ENCODE data around the gene ULK4.

Gene ULK4

GRCh38 chr3:41297750-41298149 is 664.2 kb downstream of the ULK4 start:
- H3K79me2 ChIP-seq (ENCODE audit: control insufficient read depth, insufficient read depth, low read length) = no peaks in the 10 kb centered on the region

DNA sequence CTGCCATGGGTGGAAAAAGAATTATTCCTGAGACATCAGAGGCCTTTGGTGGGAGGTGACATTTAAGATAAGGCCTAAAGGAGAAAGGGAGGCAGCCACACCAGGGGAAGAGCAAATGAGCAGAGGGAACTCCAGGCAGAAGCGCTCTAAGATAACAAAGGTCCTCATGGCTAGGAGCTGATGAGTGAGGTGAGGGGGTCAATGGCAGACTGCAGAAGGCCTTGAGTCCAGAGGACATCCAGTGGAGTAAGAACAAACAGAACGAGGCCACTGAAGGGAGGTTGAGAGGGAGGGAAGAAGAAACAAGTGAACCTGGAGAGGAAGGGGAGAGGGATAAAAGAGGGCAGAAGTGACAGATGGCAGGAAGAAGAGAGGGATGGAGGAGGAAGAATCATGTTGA is 665.3 kb downstream of the ULK4 start:
- no peak overlapping the region for H2BK15ac ChIP-seq (replicated peaks; ENCODE audit: low read depth)
- no peak overlapping the region for H2AK5ac ChIP-seq (ENCODE audit: low read length)
- no peak overlapping the region for H2BK5ac ChIP-seq (ENCODE audit: low read length)
- H3K27ac ChIP-seq (ENCODE audit: low read depth, low read length) = no peak overlapping the region
- H3K9ac ChIP-seq (ENCODE audit: low read length) = no peak overlapping the region
- no peak overlapping the region for H4K5ac ChIP-seq (ENCODE audit: low read length)
- H2BK120ac ChIP-seq (ENCODE audit: low read depth, low read length) = no peak overlapping the region
- no peak overlapping the region for H3K18ac ChIP-seq (ENCODE audit: low read length)
- H3K79me1 ChIP-seq (ENCODE audit: low read length) = no peaks in the 10 kb centered on the region
- WGBS (ENCODE audit: extremely low coverage, insufficient coverage, low lambda C conversion rate) = no CpG with 5 or more reads among the region's 2 CpGs
- H3K27me3 ChIP-seq (ENCODE audit: insufficient read depth, low read length, poor library complexity) = no peaks in the 10 kb centered on the region
- no peak overlapping the region for H3K4me2 ChIP-seq (ENCODE audit: low read length)
- H4K8ac ChIP-seq (ENCODE audit: low read depth, low read length) = no peak overlapping the region
- no peaks in the 10 kb centered on the region for H3K79me2 ChIP-seq (ENCODE audit: control insufficient read depth, insufficient read depth, low read length)
- no peak overlapping the region for H3K4ac ChIP-seq (ENCODE audit: low read depth, low read length)
- H3K36me3 ChIP-seq (ENCODE audit: control insufficient read depth, insufficient read depth, low read length) = no peaks in the 10 kb centered on the region
- H3K23ac ChIP-seq (ENCODE audit: low read length) = no peak overlapping the region
- no peak overlapping the region for H3K56ac ChIP-seq (ENCODE audit: low read length)
- no peak for DNase-seq
- H3K4me3 ChIP-seq (ENCODE audit: low read length) = no peak overlapping the region
- no peaks in the 10 kb centered on the region for H3K4me1 ChIP-seq (ENCODE audit: control insufficient read depth, low read depth, low read length)

More at GRCh38 chr3:41297750-41298149, 664.2 kb downstream of the ULK4 start:
- no peak overlapping the region for H2BK5ac ChIP-seq (ENCODE audit: low read length)
- no peak overlapping the region for H3K4ac ChIP-seq (ENCODE audit: low read depth, low read length)
- no peaks in the 10 kb centered on the region for H3K79me1 ChIP-seq (ENCODE audit: low read length)
- no peak overlapping the region for H2BK120ac ChIP-seq (ENCODE audit: low read depth, low read length)
- H3K23ac ChIP-seq (ENCODE audit: low read length) = no peak overlapping the region
- no peaks in the 10 kb centered on the region for H3K4me1 ChIP-seq (ENCODE audit: control insufficient read depth, low read depth, low read length)
- H3K27me3 ChIP-seq (ENCODE audit: insufficient read depth, low read length, poor library complexity) = no peaks in the 10 kb centered on the region
- H2AK5ac ChIP-seq (ENCODE audit: low read length) = no peak overlapping the region
- no peak overlapping the region for H3K9ac ChIP-seq (ENCODE audit: low read length)
- no peak overlapping the region for H3K18ac ChIP-seq (ENCODE audit: low read length)
- no peak overlapping the region for H3K27ac ChIP-seq (ENCODE audit: low read depth, low read length)
- no peak overlapping the region for H4K8ac ChIP-seq (ENCODE audit: low read depth, low read length)
- WGBS (ENCODE audit: extremely low coverage, insufficient coverage, low lambda C conversion rate) = no CpG with 5 or more reads among the region's 1 CpG
- DNase-seq = no peak
- H3K56ac ChIP-seq (ENCODE audit: low read length) = no peak overlapping the region
- H3K4me3 ChIP-seq (ENCODE audit: low read length) = no peak overlapping the region
- H4K5ac ChIP-seq (ENCODE audit: low read length) = no peak overlapping the region
- H2BK15ac ChIP-seq (replicated peaks; ENCODE audit: low read depth) = no peak overlapping the region
- no peaks in the 10 kb centered on the region for H3K36me3 ChIP-seq (ENCODE audit: control insufficient read depth, insufficient read depth, low read length)
- H3K4me2 ChIP-seq (ENCODE audit: low read length) = no peak overlapping the region

DNA sequence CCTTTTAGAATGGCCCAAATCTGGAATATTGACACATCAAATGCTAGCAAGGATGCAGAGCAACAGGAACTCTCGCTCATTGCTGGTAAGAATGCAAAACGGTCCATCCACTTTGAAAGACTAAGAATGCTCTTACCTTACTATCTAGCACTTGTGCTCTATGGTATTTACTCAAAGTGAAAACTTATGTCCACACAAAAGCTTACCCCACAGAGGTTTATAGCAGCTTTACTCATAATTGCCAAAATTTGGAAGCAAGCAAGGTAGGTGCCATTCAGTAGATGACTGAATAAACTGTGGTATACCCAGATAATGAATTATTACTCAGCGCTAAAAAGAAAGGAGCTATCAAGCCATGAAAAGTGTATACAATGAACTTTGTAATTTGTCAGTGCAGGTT is 666.2 kb downstream of the ULK4 start:
- Histone ChIP-seq H3K23ac (ENCODE audit: low read length) (no peak overlapping the region), H3K27ac (ENCODE audit: low read depth, low read length) (no peak overlapping the region), H3K4me2 (ENCODE audit: low read length) (no peak overlapping the region), H2BK5ac (ENCODE audit: low read length) (no peak overlapping the region), H3K18ac (ENCODE audit: low read length) (no peak overlapping the region), H3K79me1 (ENCODE audit: low read length) (no peaks in the 10 kb centered on the region), H3K4me3 (ENCODE audit: low read length) (no peak overlapping the region), H2AK5ac (ENCODE audit: low read length) (no peak overlapping the region), H4K8ac (ENCODE audit: low read depth, low read length) (no peak overlapping the region), H3K9ac (ENCODE audit: low read length) (no peak overlapping the region), H3K4ac (ENCODE audit: low read depth, low read length) (no peak overlapping the region), H3K56ac (ENCODE audit: low read length) (no peak overlapping the region), H2BK15ac (replicated peaks; ENCODE audit: low read depth) (no peak overlapping the region), H2BK120ac (ENCODE audit: low read depth, low read length) (no peak overlapping the region), H4K5ac (ENCODE audit: low read length) (no peak overlapping the region), H3K79me2 (ENCODE audit: control insufficient read depth, insufficient read depth, low read length) (no peaks in the 10 kb centered on the region), H3K36me3 (ENCODE audit: control insufficient read depth, insufficient read depth, low read length) (no peaks in the 10 kb centered on the region), H3K4me1 (ENCODE audit: control insufficient read depth, low read depth, low read length) (no peaks in the 10 kb centered on the region), H3K27me3 (ENCODE audit: insufficient read depth, low read length, poor library complexity) (no peaks in the 10 kb centered on the region)
- no peak for DNase-seq
- no CpG with 5 or more reads among the region's 3 CpGs for WGBS (ENCODE audit: extremely low coverage, insufficient coverage, low lambda C conversion rate)

- no peaks in the 10 kb centered on the region for H3K36me3 ChIP-seq (ENCODE audit: control insufficient read depth, insufficient read depth, low read length)
- H2BK5ac ChIP-seq (ENCODE audit: low read length) = no peak overlapping the region
- H3K27me3 ChIP-seq (ENCODE audit: insufficient read depth, low read length, poor library complexity) = no peaks in the 10 kb centered on the region
- H3K79me2 ChIP-seq (ENCODE audit: control insufficient read depth, insufficient read depth, low read length) = no peaks in the 10 kb centered on the region
- no peak overlapping the region for H4K8ac ChIP-seq (ENCODE audit: low read depth, low read length)
- H3K56ac ChIP-seq (ENCODE audit: low read length) = no peak overlapping the region
- no peak overlapping the region for H3K9ac ChIP-seq (ENCODE audit: low read length)
- no peak overlapping the region for H3K4me3 ChIP-seq (ENCODE audit: low read length)
- H3K18ac ChIP-seq (ENCODE audit: low read length) = no peak overlapping the region
- H3K27ac ChIP-seq (ENCODE audit: low read depth, low read length) = no peak overlapping the region
- no peak overlapping the region for H2BK120ac ChIP-seq (ENCODE audit: low read depth, low read length)
- no peak for DNase-seq
- H3K4me2 ChIP-seq (ENCODE audit: low read length) = no peak overlapping the region
- H2BK15ac ChIP-seq (replicated peaks; ENCODE audit: low read depth) = no peak overlapping the region
- no CpG with 5 or more reads among the region's 1 CpG for WGBS (ENCODE audit: extremely low coverage, insufficient coverage, low lambda C conversion rate)
- H3K4ac ChIP-seq (ENCODE audit: low read depth, low read length) = no peak overlapping the region
- no peaks in the 10 kb centered on the region for H3K4me1 ChIP-seq (ENCODE audit: control insufficient read depth, low read depth, low read length)
- no peaks in the 10 kb centered on the region for H3K79me1 ChIP-seq (ENCODE audit: low read length)
- no peak overlapping the region for H4K5ac ChIP-seq (ENCODE audit: low read length)
- H3K23ac ChIP-seq (ENCODE audit: low read length) = no peak overlapping the region
- H2AK5ac ChIP-seq (ENCODE audit: low read length) = no peak overlapping the region
Observed at GRCh38 chr3:41293169-41293681, 668.7 kb downstream of the ULK4 start.

DNA sequence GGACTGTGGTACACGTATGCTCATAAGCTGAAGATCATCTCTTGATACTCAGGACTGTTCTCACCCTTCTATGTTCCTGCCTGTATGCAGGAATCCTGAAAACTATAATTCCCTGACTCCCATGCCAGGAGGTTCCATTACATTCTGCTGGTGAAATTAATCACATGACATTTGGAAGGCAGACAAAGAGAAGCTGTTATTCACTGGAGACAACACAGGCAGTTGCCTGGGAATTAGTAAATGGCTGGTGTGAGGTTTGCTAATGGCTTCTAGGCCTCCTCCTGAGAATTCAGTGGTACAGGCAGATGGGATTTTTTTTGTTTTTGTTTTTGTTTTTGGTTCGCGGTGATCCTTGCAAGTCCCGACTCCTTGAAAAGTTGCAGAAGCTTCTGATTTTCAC is 671.2 kb downstream of the ULK4 start:
- Histone ChIP-seq H3K4me2 (ENCODE audit: low read length) (no peak overlapping the region), H3K4me3 (ENCODE audit: low read length) (no peak overlapping the region), H2BK120ac (ENCODE audit: low read depth, low read length) (no peak overlapping the region), H2BK15ac (replicated peaks; ENCODE audit: low read depth) (no peak overlapping the region), H2AK5ac (ENCODE audit: low read length) (no peak overlapping the region), H3K79me1 (ENCODE audit: low read length) (no peaks in the 10 kb centered on the region), H3K79me2 (ENCODE audit: control insufficient read depth, insufficient read depth, low read length) (no peaks in the 10 kb centered on the region), H3K36me3 (ENCODE audit: control insufficient read depth, insufficient read depth, low read length) (no peaks in the 10 kb centered on the region), H3K9ac (ENCODE audit: low read length) (no peak overlapping the region), H3K56ac (ENCODE audit: low read length) (no peak overlapping the region), H4K5ac (ENCODE audit: low read length) (no peak overlapping the region), H4K8ac (ENCODE audit: low read depth, low read length) (no peak overlapping the region), H3K4me1 (ENCODE audit: control insufficient read depth, low read depth, low read length) (no peaks in the 10 kb centered on the region), H3K4ac (ENCODE audit: low read depth, low read length) (no peak overlapping the region), H3K27ac (ENCODE audit: low read depth, low read length) (no peak overlapping the region), H3K27me3 (ENCODE audit: insufficient read depth, low read length, poor library complexity) (no peaks in the 10 kb centered on the region), H3K23ac (ENCODE audit: low read length) (no peak overlapping the region), H2BK5ac (ENCODE audit: low read length) (no peak overlapping the region), H3K18ac (ENCODE audit: low read length) (no peak overlapping the region)
- no CpG with 5 or more reads among the region's 4 CpGs for WGBS (ENCODE audit: extremely low coverage, insufficient coverage, low lambda C conversion rate)
- DNase-seq = peak; percentile 33

DNA sequence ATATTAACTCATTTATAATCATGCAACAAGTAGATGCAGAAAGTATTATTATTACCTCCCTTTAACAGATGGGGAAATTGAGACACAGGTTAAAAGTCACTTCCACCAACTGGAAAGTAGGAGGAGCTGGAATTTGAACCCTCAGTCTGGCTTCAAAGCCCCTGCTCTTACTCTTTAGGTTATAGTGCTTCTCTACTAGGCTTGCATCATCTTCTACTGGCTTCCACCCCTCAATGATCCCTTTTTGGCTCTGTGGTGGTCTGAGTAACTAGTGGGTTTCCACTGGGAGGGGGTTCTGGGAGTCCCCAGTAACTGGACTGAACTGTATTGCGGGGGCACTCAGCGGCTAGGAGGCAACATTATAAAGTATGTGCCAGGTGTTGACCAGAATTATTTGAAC is 671.6 kb downstream of the ULK4 start:
- Histone ChIP-seq H3K9ac (ENCODE audit: low read length) (no peak overlapping the region), H4K5ac (ENCODE audit: low read length) (no peak overlapping the region), H3K4me2 (ENCODE audit: low read length) (no peak overlapping the region), H2BK15ac (replicated peaks; ENCODE audit: low read depth) (no peak overlapping the region), H3K4me1 (ENCODE audit: control insufficient read depth, low read depth, low read length) (no peaks in the 10 kb centered on the region), H3K79me1 (ENCODE audit: low read length) (no peaks in the 10 kb centered on the region), H4K8ac (ENCODE audit: low read depth, low read length) (no peak overlapping the region), H3K4me3 (ENCODE audit: low read length) (no peak overlapping the region), H3K18ac (ENCODE audit: low read length) (no peak overlapping the region), H2BK120ac (ENCODE audit: low read depth, low read length) (no peak overlapping the region), H3K27me3 (ENCODE audit: insufficient read depth, low read length, poor library complexity) (no peaks in the 10 kb centered on the region), H2AK5ac (ENCODE audit: low read length) (no peak overlapping the region), H3K27ac (ENCODE audit: low read depth, low read length) (no peak overlapping the region), H3K36me3 (ENCODE audit: control insufficient read depth, insufficient read depth, low read length) (no peaks in the 10 kb centered on the region), H3K56ac (ENCODE audit: low read length) (no peak overlapping the region), H3K4ac (ENCODE audit: low read depth, low read length) (no peak overlapping the region), H3K79me2 (ENCODE audit: control insufficient read depth, insufficient read depth, low read length) (no peaks in the 10 kb centered on the region), H2BK5ac (ENCODE audit: low read length) (no peak overlapping the region), H3K23ac (ENCODE audit: low read length) (no peak overlapping the region)
- no peak for DNase-seq
- no CpG with 5 or more reads among the region's 2 CpGs for WGBS (ENCODE audit: extremely low coverage, insufficient coverage, low lambda C conversion rate)

Measured in mesendoderm (in vitro differentiated cells).